NCI-H524 (cell line): ENCODE data around the gene XRCC2.

Experiments used
- DNase-seq, 2 experiments: peaks; one replicate each; lab custom pipeline; 2025; lab: John Stamatoyannopoulos, UW

Gene XRCC2

GRCh38 chr7:152615031-152615741 is 60.8 kb downstream of the XRCC2 start:
- DNase-seq = peak; percentile 74 to 76

- DNase-seq = no peak
Observed at GRCh38 chr7:152608656-152609055, 67.3 kb downstream of the XRCC2 start.

GRCh38 chr7:152608208-152608607 is 67.7 kb downstream of the XRCC2 start:
- DNase-seq = no peak

- DNase-seq = no peak
Observed at GRCh38 chr7:152607007-152607406, 68.9 kb downstream of the XRCC2 start.

- DNase-seq = no peak
Observed at GRCh38 chr7:152602962-152603361, 73.0 kb downstream of the XRCC2 start.

GRCh38 chr7:152601305-152601798 is 74.6 kb downstream of the XRCC2 start:
- DNase-seq = no peak

GRCh38 chr7:152600266-152600665 is 75.7 kb downstream of the XRCC2 start:
- no peak for DNase-seq

- DNase-seq = no peak
Observed at GRCh38 chr7:152597507-152597906, 78.4 kb downstream of the XRCC2 start.

- DNase-seq = peak in 1 of 2 experiments; percentile 20
Observed at GRCh38 chr7:152596824-152597223, 79.1 kb downstream of the XRCC2 start.
